ENCODE data around the gene WDR46. TPM values are rescaled to one million over a fixed set of nuclear protein-coding genes. Genes with fewer than 3 reads are reported as not detected.

The WDR46 gene
- total and polyA plus RNA-seq, 2 of the 8 experiments (the other 6 are each of a cell fraction or from before 2014, with no cell fraction given), result 69.7 to 91.0 TPM

DNA sequence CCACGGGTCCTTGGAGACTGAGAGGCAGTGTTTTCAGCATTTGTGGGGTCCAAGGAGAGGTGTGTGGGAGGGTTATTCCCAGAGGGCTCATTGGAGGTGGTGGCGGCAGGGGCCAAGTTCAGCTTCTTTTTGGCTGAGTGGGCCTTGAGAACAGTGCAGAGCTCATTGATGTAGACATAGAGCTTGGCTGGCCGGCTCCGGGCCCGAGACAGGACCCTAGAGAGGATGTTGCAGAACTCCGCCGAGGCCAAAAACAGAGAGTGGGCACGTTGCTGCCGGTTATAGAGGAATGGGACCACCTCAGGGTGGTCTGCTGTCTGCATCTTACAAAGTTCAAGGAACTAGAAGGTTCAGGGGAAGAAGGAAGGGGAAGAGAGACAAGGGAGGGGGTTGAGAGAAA, 32.2 kb upstream of the WDR46 start:
- H3K9me3 ChIP-seq (ENCODE audit: insufficient read depth in 2 of 2, low read depth in 1 of 2, low read length in 1 of 2), result no peaks in the 10 kb centered on the region; a peak in 1 of 4 replicates
- peak overlapping the region in 1 of 4 experiments; percentile 81; a peak in 2 of 7 replicates for H3K9ac ChIP-seq (replicated peaks in 1 of 4; ENCODE audit: extremely low read depth in 1 of 4, low read depth in 3 of 4, low read length in 3 of 4)
- peaks cover 0 to 28% (median 18%) of the 10 kb centered on the region in 4 experiments; a peak in 6 of 7 replicates for H3K4me1 ChIP-seq (replicated peaks in 1 of 4; ENCODE audit: control insufficient read depth in 3 of 4, insufficient read depth in 4 of 4, low read length in 3 of 4)
- H4K8ac ChIP-seq (ENCODE audit: extremely low read depth, insufficient read depth, low read length), result no peak overlapping the region
- peaks cover 10 to 31% (median 21%) of the 10 kb centered on the region in 4 experiments; a peak in 7 of 8 replicates for H3K36me3 ChIP-seq (ENCODE audit: control insufficient read depth in 2 of 4, insufficient read depth in 4 of 4, low read length in 3 of 4)
- peaks cover 2 to 5% of the 10 kb centered on the region in 2 experiments for H4K20me1 ChIP-seq (replicated peaks in 1 of 2; ENCODE audit: control insufficient read depth in 1 of 2, insufficient read depth in 2 of 2, low read length in 2 of 2)
- H2BK5ac ChIP-seq (ENCODE audit: low read depth, low read length), result peak overlapping the region; percentile 18; the same call in 1 of the 2 replicates
- peak overlapping the region; percentile 62 to 87 for H3K4me2 ChIP-seq (ENCODE audit: insufficient read depth in 1 of 2, low read depth in 2 of 2, low read length in 2 of 2)
- no peak overlapping the region for H3K23ac ChIP-seq (ENCODE audit: insufficient read length)
- H2BK12ac ChIP-seq (ENCODE audit: low read depth, low read length), result no peak overlapping the region
- CTCF ChIA-PET (ENCODE audit: partially characterized antibody), result interaction anchor here (0.7 to 1.3 kb wide), 6 partner anchors 11 to 104 kb away, joined by 3 to 7 read pairs (median 3); partner anchors contain the start of gene B3GALT4
- H3K27me3 ChIP-seq (replicated peaks in 1 of 4; ENCODE audit: control insufficient read depth in 3 of 4, extremely low read depth in 1 of 4, insufficient read depth in 3 of 4, low read length in 3 of 4), result no peaks in the 10 kb centered on the region
- H3K14ac ChIP-seq (ENCODE audit: insufficient read length), result no peak overlapping the region
- peaks cover 18% of the 10 kb centered on the region for H3K23me2 ChIP-seq (ENCODE audit: low read depth, low read length)
- H3K79me1 ChIP-seq (ENCODE audit: low read depth, low read length), result peaks cover 7% of the 10 kb centered on the region; the same call in 1 of the 2 replicates
- POLR2A ChIA-PET (ENCODE audit: partially characterized antibody), result interaction anchor here (0.8 to 1.3 kb wide), 8 partner anchors 8 to 110 kb away, joined by 3 to 5 read pairs (median 4); partner anchors contain the start of gene RGL2
- no peak overlapping the region for H3K56ac ChIP-seq (replicated peaks; ENCODE audit: insufficient read length, low read depth, low read length)
- H2BK120ac ChIP-seq (replicated peaks; ENCODE audit: low read depth, low read length), result no peak overlapping the region
- DNase-seq (ENCODE audit: low read depth in 1 of 2, low spot score in 2 of 2), result no peak
- H3K18ac ChIP-seq (ENCODE audit: extremely low read depth, low read length), result peak overlapping the region; percentile 32; the same call in 1 of the 2 replicates
- WGBS, 2 experiments (ENCODE audit: extremely low coverage in 1 of 2, insufficient coverage in 1 of 2, insufficient read length in 1 of 2, insufficient replicate concordance in 2 of 2, low coverage in 1 of 2, low lambda C conversion rate in 2 of 2, missing lambda C conversion rate in 1 of 2), result 83% methylated on average over 9 of the region's 9 CpGs; no CpG with 5 or more reads in 1 of the 2 experiments
- no peak overlapping the region for H2AFZ ChIP-seq (ENCODE audit: low read length)
- no peak overlapping the region for H3K4ac ChIP-seq (replicated peaks; ENCODE audit: insufficient read length, low read depth, low read length)
- no peak overlapping the region for H2BK20ac ChIP-seq (ENCODE audit: low read length)
- TF ChIP-seq TEAD4 (IDR thresholded peaks at IDR 0.05; ENCODE audit: low read depth, low read length) (no peak), CTBP2 (IDR thresholded peaks at IDR 0.05; ENCODE audit: borderline replicate concordance, insufficient read depth, insufficient read length, low read length) (no peak), GTF2F1 (IDR thresholded peaks at IDR 0.05; ENCODE audit: borderline replicate concordance, low read depth, low read length) (no peak), CEBPB (IDR thresholded peaks at IDR 0.05; ENCODE audit: low read depth, low read length) (no peak), POLR2A (IDR thresholded peaks at IDR 0.05; ENCODE audit: control extremely low read depth in 1 of 2, low read depth in 2 of 2, low read length in 2 of 2) (no peak)
- peaks cover 0 to 32% of the 10 kb centered on the region in 2 experiments; a peak in 3 of 4 replicates for H3K79me2 ChIP-seq (ENCODE audit: control insufficient read depth in 1 of 2, insufficient read depth in 2 of 2, low read length in 2 of 2)
- 0 out of 2 replicates have a peak overlapping the region, but pooled peaks have one; percentile 36 for H3K27ac ChIP-seq (ENCODE audit: low read depth, low read length)
- no peak overlapping the region for H4K91ac ChIP-seq (replicated peaks; ENCODE audit: insufficient read length, low read length)
- FAIRE-seq, result no peak
- H2AK5ac ChIP-seq (ENCODE audit: low read depth, low read length), result no peak overlapping the region
- no peak overlapping the region for H4K5ac ChIP-seq (ENCODE audit: insufficient read length, low read depth, low read length)
- H2BK15ac ChIP-seq (ENCODE audit: low read length), result no peak overlapping the region
- peak overlapping the region; percentile 68 to 98 (median 82); a peak in 4 of 8 replicates for H3K4me3 ChIP-seq (ENCODE audit: extremely low read depth in 1 of 4, insufficient read depth in 2 of 4, low read depth in 3 of 4, low read length in 4 of 4)
